Activated CD8-positive, alpha-beta memory T cell treated with anti-CD3 and anti-CD28 coated beads for 48 hours (primary cell): Measurements from ENCODE around the gene KIAA0232.

Experiments
- DNase-seq, 3 experiments: peaks; one replicate each; pipeline ENCODE4 v3.0.0-alpha.2; 2020; ENCODE audit warnings: low read depth in 2 of 3, low spot score in 2 of 3

The KIAA0232 gene

GRCh38 chr4:6915041-6916005 is 132.8 kb downstream of the KIAA0232 start:
- DNase-seq = no peak

GRCh38 chr4:6916069-6916586 is 133.6 kb downstream of the KIAA0232 start:
- no peak for DNase-seq

- no peak for DNase-seq
These were observed 134.3 kb downstream of the KIAA0232 start for GRCh38 chr4:6916587-6917460.

GRCh38 chr4:6917461-6918271 is 135.1 kb downstream of the KIAA0232 start:
- no peak for DNase-seq

- DNase-seq = no peak
These were observed 135.8 kb downstream of the KIAA0232 start for GRCh38 chr4:6918338-6918737.

GRCh38 chr4:6920171-6920570 is 137.6 kb downstream of the KIAA0232 start:
- DNase-seq = no peak

- no peak for DNase-seq
These were observed 141.0 kb downstream of the KIAA0232 start for GRCh38 chr4:6923507-6923906.

GRCh38 chr4:6924361-6924779 is 141.8 kb downstream of the KIAA0232 start:
- no peak for DNase-seq

GRCh38 chr4:6925357-6925836 is 142.9 kb downstream of the KIAA0232 start:
- DNase-seq = no peak

GRCh38 chr4:6926081-6926480 is 143.6 kb downstream of the KIAA0232 start:
- DNase-seq = no peak

GRCh38 chr4:6926681-6927478 is 144.4 kb downstream of the KIAA0232 start:
- DNase-seq = no peak

GRCh38 chr4:6928081-6928480 is 145.6 kb downstream of the KIAA0232 start:
- no peak for DNase-seq

- DNase-seq = no peak
These were observed 146.8 kb downstream of the KIAA0232 start for GRCh38 chr4:6929339-6929811.

- DNase-seq = no peak
These were observed 147.4 kb downstream of the KIAA0232 start for GRCh38 chr4:6929812-6930464.

GRCh38 chr4:6932475-6932874 is 149.9 kb downstream of the KIAA0232 start:
- DNase-seq = no peak

GRCh38 chr4:6932918-6933317 is 150.4 kb downstream of the KIAA0232 start:
- no peak for DNase-seq
